Measurements from ENCODE around the gene TTC3.

GRCh38 chr21:37195610-37196009 is 122.6 kb downstream of the TTC3 start:
- TF ChIP-seq, protein P1, sequence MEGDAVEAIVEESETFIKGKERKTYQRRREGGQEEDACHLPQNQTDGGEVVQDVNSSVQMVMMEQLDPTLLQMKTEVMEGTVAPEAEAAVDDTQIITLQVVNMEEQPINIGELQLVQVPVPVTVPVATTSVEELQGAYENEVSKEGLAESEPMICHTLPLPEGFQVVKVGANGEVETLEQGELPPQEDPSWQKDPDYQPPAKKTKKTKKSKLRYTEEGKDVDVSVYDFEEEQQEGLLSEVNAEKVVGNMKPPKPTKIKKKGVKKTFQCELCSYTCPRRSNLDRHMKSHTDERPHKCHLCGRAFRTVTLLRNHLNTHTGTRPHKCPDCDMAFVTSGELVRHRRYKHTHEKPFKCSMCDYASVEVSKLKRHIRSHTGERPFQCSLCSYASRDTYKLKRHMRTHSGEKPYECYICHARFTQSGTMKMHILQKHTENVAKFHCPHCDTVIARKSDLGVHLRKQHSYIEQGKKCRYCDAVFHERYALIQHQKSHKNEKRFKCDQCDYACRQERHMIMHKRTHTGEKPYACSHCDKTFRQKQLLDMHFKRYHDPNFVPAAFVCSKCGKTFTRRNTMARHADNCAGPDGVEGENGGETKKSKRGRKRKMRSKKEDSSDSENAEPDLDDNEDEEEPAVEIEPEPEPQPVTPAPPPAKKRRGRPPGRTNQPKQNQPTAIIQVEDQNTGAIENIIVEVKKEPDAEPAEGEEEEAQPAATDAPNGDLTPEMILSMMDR (IDR thresholded peaks at IDR 0.05; ENCODE audit: insufficient read depth, low read depth, low read length) = no peak
- no peak for TF ChIP-seq EZH2 (IDR thresholded peaks at IDR 0.05; ENCODE audit: insufficient read depth, low read length)
